ENCODE measurements around the gene TEX2.

DNA sequence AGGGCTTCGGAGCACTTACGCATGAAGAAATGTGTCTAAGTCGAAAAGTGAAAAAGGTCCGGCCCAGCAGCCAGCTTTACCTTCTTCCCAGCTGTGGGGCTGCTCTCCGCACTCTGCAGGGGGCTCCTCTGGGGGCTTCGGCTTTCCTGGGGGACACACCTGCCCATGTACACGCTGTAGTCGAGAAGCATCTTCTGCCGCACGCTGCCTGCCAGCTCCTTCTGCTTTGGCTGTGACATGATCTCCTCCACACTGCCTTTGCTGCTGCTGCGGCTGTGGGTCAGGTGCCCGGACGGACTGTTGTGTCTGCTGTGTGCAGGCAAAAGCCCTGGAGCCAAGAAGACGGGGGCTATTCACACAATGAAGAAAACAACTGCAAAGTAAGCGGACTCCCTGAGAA, 75.0 kb downstream of the TEX2 start:
- TF ChIP-seq CTCF (conservative IDR thresholded peaks at IDR 0.05 in 1 of 2, IDR thresholded peaks at IDR 0.05 in 1 of 2; ENCODE audit: extremely low read depth in 1 of 2, insufficient read depth in 1 of 2, low read depth in 1 of 2, low read length in 2 of 2): no peak
- TF ChIP-seq EZH2 (IDR thresholded peaks at IDR 0.05; ENCODE audit: borderline replicate concordance, low read length): no peak

Measured in mammary epithelial cell (primary cell).